Erythroblast (primary cell): ENCODE results near the gene MCM5.

ENCODE experiments used
- GATA1 ChIP-seq: IDR thresholded peaks from 2 replicates; pipeline ENCODE4 v1.6.1; 2011; ENCODE audit warnings: low read depth, mild to moderate bottlenecking, control low read depth, low read length, moderate library complexity
- POLR2A ChIP-seq: IDR thresholded peaks from 2 replicates; pipeline ENCODE4 v1.6.1; 2011; ENCODE audit warnings: mild to moderate bottlenecking, low read length

- TF ChIP-seq POLR2A (no peak), GATA1 (no peak)
Observed at GRCh38 chr22:35400501-35400790, 506 bp downstream of the MCM5 start.
